Sigmoid colon (tissue), 7 donors: ENCODE data around the gene NAP1L4. TPM values are rescaled to one million over a fixed set of nuclear protein-coding genes. Genes with fewer than 3 reads are reported as not detected.
"Not testable (repeated sequence)": the region's sequence is repeated elsewhere in the genome, so short reads cannot be mapped to it uniquely, and the experiment has no call there.

Experiments used
- DNase-seq: peaks from one replicate; pipeline ENCODE4 v3.0.0-alpha.2; 2019
- H3K27ac ChIP-seq, 4 donors: fragments of 200-600 bp; sonication (generic); one replicate each; pipeline ENCODE4 v1.5.1; 2016 to 2019; ENCODE audit warnings: mild to moderate bottlenecking in 1 of 4
- H3K27me3 ChIP-seq, 3 donors: fragments of 200-600 bp; sonication (generic); one replicate each; pipeline ENCODE4 v1.5.1; 2019; ENCODE audit warnings: mild to moderate bottlenecking in 1 of 3
- H3K36me3 ChIP-seq, 4 donors: fragments of 200-600 bp; sonication (generic); one replicate each; pipeline ENCODE4 v1.5.1; 2016 to 2019
- H3K4me1 ChIP-seq, 4 donors: fragments of 200-600 bp; sonication (generic); one replicate each; pipeline ENCODE4 v1.5.1; 2017 to 2019
- H3K4me3 ChIP-seq, 4 donors: fragments of 200-600 bp; sonication (generic); one replicate each; pipeline ENCODE4 v1.5.1; 2017 to 2019; ENCODE audit warnings: mild to moderate bottlenecking in 2 of 4, moderate library complexity in 1 of 4
- H3K9me3 ChIP-seq, 4 donors: fragments of 200-600 bp in 3 of 4; sonication (generic) in 3 of 4; one replicate each; pipeline versions ENCODE4 v1.5.1 to v1.6.1; 2013 to 2019
- CTCF ChIP-seq, 4 experiments: fragments of 450-650 bp in 3 of 4; fragments of 200-600 bp in 1 of 4; IDR thresholded peaks; one replicate each; pipeline ENCODE4 v1.5.1; 2016 to 2019; ENCODE audit warnings: antibody characterized with exemption in 4 of 4, mild to moderate bottlenecking in 3 of 4, moderate library complexity in 2 of 4
- EP300 ChIP-seq, 4 donors: sonication (generic); formaldehyde crosslinking; IDR thresholded peaks; one replicate each; pipeline ENCODE4 v1.6.1; 2017; ENCODE audit warnings: antibody characterized with exemption in 4 of 4
- POLR2A ChIP-seq, 2 donors: fragments of 450-650 bp; IDR thresholded peaks; one replicate each; pipeline ENCODE4 v1.6.1; 2016; ENCODE audit warnings: antibody characterized with exemption in 2 of 2, mild to moderate bottlenecking in 2 of 2, moderate library complexity in 2 of 2
- POLR2AphosphoS5 ChIP-seq, 4 donors: sonication (generic); formaldehyde crosslinking; IDR thresholded peaks; one replicate each; pipeline ENCODE4 v1.6.1; 2017; ENCODE audit warnings: antibody characterized with exemption in 4 of 4
- WGBS, 2 donors: extraction: QIAGEN DNeasy Blood & Tissue Kit; methylation state at CpG; one replicate each; pipeline ENCODE4 v1.1.7; 2013; 5-methylcytosine and 5-hydroxymethylcytosine counted together
- intact Hi-C: fragments of 100-400 bp; cut with DNase I; formaldehyde crosslinking; loops from one replicate; pipeline ENCODE4 v1.15.1; 2023
- polyA plus RNA-seq, 3 donors: library from polyadenylated mRNA; stranded (reverse); fragments of 200-250 nt; gene quantifications; one replicate each; pipeline ENCODE4 v1.2.3, GENCODE V29; 2013
- total RNA-seq, 4 donors: library from RNA; depleted of rRNA; stranded (reverse); fragments of >200 nt; gene quantifications; one replicate each; pipeline ENCODE4 v1.1.0, GENCODE V29; 2016
- donor health status: healthy with polysubstance abuse.
- donor health status: Bipolar disorder and iron deficiency.
- donor health status: healthy.

The NAP1L4 gene
- total and polyA plus RNA-seq, 7 donors: 55.9 to 102 (median 88.7) TPM

DNA sequence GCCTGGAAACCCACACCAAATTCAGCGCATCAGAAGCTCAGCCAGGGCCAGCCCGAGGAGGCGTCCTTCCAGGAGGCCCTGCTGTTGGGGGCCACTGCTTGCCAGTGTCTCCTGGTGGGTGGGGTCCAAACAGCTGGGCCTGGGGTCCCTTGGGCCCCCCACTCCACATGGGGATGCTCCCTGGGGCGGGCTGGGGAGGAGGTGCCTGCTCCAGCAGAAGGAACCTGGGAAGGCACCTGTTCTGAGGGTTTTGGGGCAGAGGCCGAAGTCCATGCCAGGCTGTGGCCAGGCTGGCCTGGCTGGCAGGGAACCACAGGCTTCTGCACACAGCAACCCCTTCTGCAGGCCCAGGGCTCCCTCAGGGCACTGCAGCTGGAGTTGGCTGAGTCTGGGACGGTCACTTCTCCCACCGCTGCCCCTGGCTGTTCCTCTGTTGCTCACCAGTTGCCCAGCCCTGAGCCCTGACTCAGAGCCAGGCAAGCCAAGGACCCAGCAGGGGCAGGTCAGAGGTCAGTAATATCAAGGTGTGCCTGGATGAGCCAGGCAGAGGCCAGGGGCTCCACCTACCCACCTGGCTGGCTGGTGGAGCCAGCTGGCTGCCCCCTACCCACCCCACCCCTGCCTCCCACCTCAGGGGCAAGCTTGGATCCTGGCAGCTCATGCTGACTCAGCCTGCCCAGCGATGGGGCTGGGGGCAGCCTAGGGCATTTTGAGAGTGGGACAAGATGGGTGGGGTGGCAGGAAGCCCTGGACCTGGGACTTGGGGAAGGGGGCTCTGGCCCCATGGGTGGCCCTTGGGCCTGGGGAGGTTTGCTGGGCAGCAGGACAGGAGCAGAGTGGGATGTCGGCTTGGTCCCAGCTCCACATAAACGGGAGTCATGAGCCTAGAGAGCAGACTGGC lies 51.0 kb downstream of the NAP1L4 start:
- DNase-seq: peak; percentile 67
- Histone ChIP-seq H3K27me3 (no peaks in the 10 kb centered on the region), H3K27ac (no peak overlapping the region), H3K9me3 (peaks cover 0 to 4% (median 3%) of the 10 kb centered on the region in 4 donors), H3K4me3 (no peak overlapping the region), H3K4me1 (peaks cover 0 to 36% (median 18%) of the 10 kb centered on the region in 4 donors), H3K36me3 (peaks cover 0 to 14% (median 2%) of the 10 kb centered on the region in 4 donors)
- WGBS, 2 donors: 22 to 47% methylated on average over 10 of the region's 10 CpGs
- intact Hi-C loops: no loop called here
- no peak for TF ChIP-seq POLR2A (IDR thresholded peaks at IDR 0.05)
- TF ChIP-seq EP300 (IDR thresholded peaks at IDR 0.05): no peak
- no peak for TF ChIP-seq CTCF (IDR thresholded peaks at IDR 0.05)
- no peak for TF ChIP-seq POLR2AphosphoS5 (IDR thresholded peaks at IDR 0.05)

GRCh38 chr11:2940147-2940920 lies 51.8 kb downstream of the NAP1L4 start:
- peak; percentile 66 for DNase-seq
- Histone ChIP-seq H3K9me3 (peaks cover 0 to 4% (median 3%) of the 10 kb centered on the region in 4 donors), H3K27ac (no peak overlapping the region), H3K4me1 (peaks cover 0 to 28% (median 10%) of the 10 kb centered on the region in 4 donors), H3K36me3 (peaks cover 0 to 14% (median 2%) of the 10 kb centered on the region in 4 donors), H3K4me3 (no peak overlapping the region), H3K27me3 (no peaks in the 10 kb centered on the region)
- TF ChIP-seq POLR2AphosphoS5 (IDR thresholded peaks at IDR 0.05) (no peak), EP300 (IDR thresholded peaks at IDR 0.05) (no peak), CTCF (IDR thresholded peaks at IDR 0.05) (no peak), POLR2A (IDR thresholded peaks at IDR 0.05) (no peak)
- WGBS, 2 donors: 24 to 54% methylated on average over 16 of the region's 16 CpGs
- intact Hi-C loops: no loop called here

DNA sequence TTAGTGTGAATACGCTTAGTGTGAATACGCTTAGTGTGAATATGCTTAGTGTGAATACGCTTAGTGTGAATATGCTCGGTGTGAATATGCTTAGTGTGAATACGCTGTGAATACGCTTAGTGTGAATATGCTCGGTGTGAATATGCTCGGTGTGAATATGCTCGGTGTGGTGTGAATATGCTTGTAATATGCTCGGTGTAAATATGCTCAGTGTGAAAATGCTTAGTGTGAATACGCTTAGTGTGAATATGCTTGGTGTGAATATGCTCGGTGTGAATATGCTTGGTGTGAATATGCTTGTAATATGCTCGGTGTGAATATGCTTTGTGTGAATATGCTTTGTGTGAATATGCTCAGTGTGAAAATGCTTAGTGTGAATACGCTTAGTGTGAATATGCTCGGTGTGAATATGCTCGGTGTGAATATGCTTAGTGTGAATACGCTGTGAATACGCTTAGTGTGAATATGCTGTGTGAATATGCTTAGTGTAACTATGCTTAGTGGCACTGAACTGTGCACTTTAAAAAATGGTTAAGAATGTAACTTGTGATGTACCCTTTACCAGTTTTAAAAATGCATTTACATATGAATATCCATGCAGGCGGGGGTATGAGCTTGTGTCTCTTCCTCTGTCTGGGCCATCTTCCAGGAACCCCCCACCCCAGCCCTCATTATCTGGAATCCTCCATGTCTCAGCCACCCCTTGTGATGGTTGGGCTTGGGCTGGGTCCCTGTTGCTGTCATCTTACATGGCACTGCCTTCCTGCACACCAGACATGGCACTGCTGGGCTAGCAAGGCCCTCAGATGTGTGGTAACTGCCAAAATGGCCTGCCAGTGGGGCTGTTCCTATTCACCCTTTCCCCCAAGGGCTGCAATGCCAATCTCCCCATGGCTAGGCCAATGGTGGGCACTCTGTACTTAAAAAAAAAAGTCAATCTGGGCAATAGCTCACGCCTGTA lies 53.4 kb downstream of the NAP1L4 start:
- 89 to 93% methylated on average over 20 of the region's 20 CpGs for WGBS, 2 donors
- H3K4me1 ChIP-seq: peaks cover 0 to 15% (median 0%) of the 10 kb centered on the region in 4 donors
- intact Hi-C loops, H3K27ac ChIP-seq, H3K4me3 ChIP-seq, H3K27me3 ChIP-seq, H3K36me3 ChIP-seq, H3K9me3 ChIP-seq: not testable (repeated sequence)
- peak; percentile 60 for DNase-seq

DNA sequence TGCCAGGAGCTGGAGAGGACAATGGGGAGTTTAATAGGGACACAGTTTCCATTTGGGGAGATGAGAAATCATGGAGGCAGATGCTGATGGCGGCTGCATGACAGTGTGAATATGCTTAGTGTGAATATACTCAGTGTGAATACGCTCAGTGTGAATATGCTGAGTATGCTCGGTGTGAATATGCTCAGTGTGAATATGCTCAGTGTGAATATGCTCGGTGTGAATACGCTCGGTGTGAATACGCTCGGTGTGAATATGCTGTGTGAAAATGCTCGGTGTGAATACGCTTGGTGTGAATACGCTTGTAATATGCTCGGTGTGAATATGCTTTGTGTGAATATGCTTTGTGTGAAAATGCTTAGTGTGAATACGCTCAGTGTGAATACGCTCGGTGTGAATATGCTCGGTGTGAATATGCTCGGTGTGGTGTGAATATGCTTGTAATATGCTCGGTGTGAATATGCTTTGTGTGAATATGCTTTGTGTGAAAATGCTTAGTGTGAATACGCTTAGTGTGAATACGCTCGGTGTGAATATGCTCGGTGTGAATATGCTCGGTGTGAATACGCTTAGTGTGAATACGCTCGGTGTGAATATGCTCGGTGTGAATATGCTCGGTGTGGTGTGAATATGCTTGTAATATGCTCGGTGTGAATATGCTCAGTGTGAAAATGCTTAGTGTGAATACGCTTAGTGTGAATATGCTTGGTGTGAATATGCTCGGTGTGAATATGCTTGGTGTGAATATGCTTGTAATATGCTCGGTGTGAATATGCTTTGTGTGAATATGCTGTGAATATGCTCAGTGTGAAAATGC lies 54.3 kb downstream of the NAP1L4 start:
- H3K36me3 ChIP-seq, DNase-seq, H3K9me3 ChIP-seq, H3K27me3 ChIP-seq, intact Hi-C loops, H3K27ac ChIP-seq, H3K4me3 ChIP-seq: not testable (repeated sequence)
- 92 to 93% methylated on average over 31 to 32 of the region's 32 CpGs for WGBS, 2 donors
- H3K4me1 ChIP-seq: peaks cover 0 to 10% (median 0%) of the 10 kb centered on the region in 4 donors
